GM23338 (cell line): ENCODE measurements around the gene ZSCAN1. TPM values are rescaled to one million over a fixed set of nuclear protein-coding genes. Genes with fewer than 3 reads are reported as not detected.

Source experiments
- CREB1 ChIP-seq: fragments of 250-450 bp; sonication (Bioruptor Pico); IDR thresholded peaks from 2 replicates; pipeline ENCODE4 v1.5.0; 2020; ENCODE audit warnings: low read depth, mild to moderate bottlenecking, moderate library complexity
- JUNB ChIP-seq: IDR thresholded peaks from one replicate; pipeline ENCODE4 v1.6.1; 2016; ENCODE audit warnings: antibody characterized with exemption; ENCODE audit not compliant: unreplicated experiment
- REST ChIP-seq: IDR thresholded peaks from one replicate; pipeline ENCODE4 v1.6.1; 2018; ENCODE audit warnings: antibody characterized with exemption; ENCODE audit not compliant: unreplicated experiment
- STAT1 ChIP-seq: IDR thresholded peaks from one replicate; pipeline ENCODE4 v1.6.1; 2016; ENCODE audit warnings: antibody characterized with exemption; ENCODE audit not compliant: unreplicated experiment
- ZNF114 ChIP-seq: fragments of 250-450 bp; sonication (Bioruptor Pico); IDR thresholded peaks from 2 replicates; pipeline ENCODE4 v1.5.0; 2020; ENCODE audit warnings: mild to moderate bottlenecking, moderate library complexity
- ZNF462 ChIP-seq: fragments of 250-450 bp; sonication (Bioruptor Pico); IDR thresholded peaks from 2 replicates; pipeline ENCODE4 v1.5.0; 2020; ENCODE audit warnings: mild to moderate bottlenecking, moderate library complexity
- polyA plus RNA-seq: library from polyadenylated mRNA; unstranded; fragments of >200 nt; fragmentation: Nextera tagmentation; extraction: Ambion mirVana; gene quantifications from 2 replicates; pipeline ENCODE4 v1.2.1, GENCODE V29; 2016
- total RNA-seq: library from RNA; depleted of rRNA; stranded (reverse); fragments of >200 nt; shearing (Covaris generic); gene quantifications from 2 replicates; pipeline ENCODE4 v1.2.3, GENCODE V29; 2014

The ZSCAN1 gene
- total and polyA plus RNA-seq, 2 experiments from 2014 or later: 1.5 to 3.9 TPM

- TF ChIP-seq ZNF462 (CRISPR knock-in tag): no peak
- no peak for TF ChIP-seq REST
- TF ChIP-seq ZNF114 (CRISPR knock-in tag): no peak
- no peak for TF ChIP-seq JUNB
- no peak for TF ChIP-seq STAT1
- no peak for TF ChIP-seq CREB1
Measured at GRCh38 chr19:58067240-58067912, 33.6 kb downstream of the ZSCAN1 start (continued).
